B cell (primary cell): ENCODE measurements around the gene LRRC8E. TPM values are rescaled to one million over a fixed set of nuclear protein-coding genes. Genes with fewer than 3 reads are reported as not detected.
A peak's percentile ranks its signal among the peaks of the same experiment; 100 is the strongest.

Experiments used
- ATAC-seq: fragments of 200-7000 bp; cut with Tn5 transposase; one replicate; pipeline ENCODE4 v1.10.0; 2021; ENCODE audit warnings: low read depth, mild to moderate bottlenecking, moderate number of reproducible peaks, moderate library complexity
- CTCF ChIA-PET: fragments of 350-600 bp; sonication (Branson Sonifier 250); formaldehyde crosslinking; loops from one replicate; lab custom pipeline; 2021; ENCODE audit warnings: antibody characterized with exemption, inconsistent platforms; lab: Charles Lee
- POLR2A ChIA-PET: fragments of 350-600 bp; sonication (Branson Sonifier 250); formaldehyde crosslinking; loops from one replicate; lab custom pipeline; 2021; ENCODE audit warnings: antibody characterized with exemption; lab: Charles Lee
- DNase-seq: peaks from one replicate; pipeline ENCODE4 v3.0.0; 2013
- H2AFZ ChIP-seq: 2 replicates; pipeline ENCODE4 v1.6.1; 2012; ENCODE audit warnings: mild to moderate bottlenecking, low read depth, low read length; ENCODE audit not compliant: insufficient read depth, poor library complexity, severe bottlenecking
- H3K27ac ChIP-seq, 2 donors: 1 replicate in 1 of 2; 2 replicates in 1 of 2; pipeline ENCODE4 v1.5.1; 2012 to 2013; ENCODE audit warnings: low read length in 2 of 2, mild to moderate bottlenecking in 2 of 2, moderate library complexity in 1 of 2
- H3K27me3 ChIP-seq, 4 experiments: fragments of 200-600 bp in 1 of 4; sonication (generic) in 1 of 4; replicated peaks in 1 of 4; 1 replicate in 2 of 4; 2 replicates in 2 of 4; pipeline versions ENCODE4 v1.6.1 to v1.7.0; 2013 to 2016; ENCODE audit warnings: low read length in 3 of 4, mild to moderate bottlenecking in 2 of 4, mixed read lengths in 1 of 4, moderate library complexity in 1 of 4; ENCODE audit not compliant: insufficient read depth in 4 of 4, control insufficient read depth in 3 of 4; ENCODE audit errors: control extremely low read depth in 1 of 4
- H3K36me3 ChIP-seq, 2 experiments: replicated peaks in 1 of 2; 1 replicate in 1 of 2; 2 replicates in 1 of 2; pipeline versions ENCODE4 v1.6.1 to v1.7.1; 2013; ENCODE audit warnings: low read length in 1 of 2; ENCODE audit not compliant: insufficient read depth in 2 of 2, control insufficient read depth in 1 of 2; ENCODE audit errors: control extremely low read depth in 1 of 2, extremely low read depth in 1 of 2
- H3K4me1 ChIP-seq, 2 donors: fragments of 200-600 bp in 1 of 2; sonication (generic) in 1 of 2; 1 replicate in 1 of 2; 2 replicates in 1 of 2; pipeline versions ENCODE4 v1.5.1 to v1.6.1; 2013 to 2017; ENCODE audit warnings: low read length in 2 of 2; ENCODE audit not compliant: control insufficient read depth in 2 of 2, insufficient read depth in 2 of 2
- H3K4me2 ChIP-seq: replicated peaks from 2 replicates; pipeline ENCODE3; 2012; ENCODE audit warnings: mild to moderate bottlenecking, low read depth, low read length; ENCODE audit not compliant: poor library complexity, severe bottlenecking
- H3K4me3 ChIP-seq, 5 experiments: fragments of 200-600 bp in 1 of 5; sonication (generic) in 1 of 5; 1 replicate in 3 of 5; 2 replicates in 2 of 5; pipeline versions ENCODE4 v1.5.1 to v1.7.0; 2011 to 2016; ENCODE audit warnings: low read length in 4 of 5, mild to moderate bottlenecking in 4 of 5, low read depth in 2 of 5, control low read depth in 1 of 5, moderate library complexity in 1 of 5; ENCODE audit not compliant: insufficient read depth in 1 of 5; ENCODE audit errors: control extremely low read depth in 1 of 5, extremely low read depth in 1 of 5
- H3K79me2 ChIP-seq: fragments of 200-600 bp; sonication (generic); one replicate; pipeline ENCODE4 v1.6.0; 2016; ENCODE audit warnings: low read length; ENCODE audit not compliant: control insufficient read depth, insufficient read depth
- H3K9ac ChIP-seq: fragments of 200-600 bp; sonication (generic); 2 replicates; pipeline ENCODE4 v1.6.1; 2017; ENCODE audit warnings: mild to moderate bottlenecking, low read length, moderate library complexity
- H3K9me3 ChIP-seq, 3 donors: one replicate each; pipeline versions ENCODE4 v1.6.1 to v1.7.1; 2013; ENCODE audit warnings: low read length in 2 of 3; ENCODE audit not compliant: control insufficient read depth in 2 of 3, insufficient read depth in 1 of 3; ENCODE audit errors: control extremely low read depth in 1 of 3
- H4K20me1 ChIP-seq: 2 replicates; pipeline ENCODE4 v1.6.0; 2012; ENCODE audit warnings: mild to moderate bottlenecking, low read length; ENCODE audit not compliant: insufficient read depth, control insufficient read depth, poor library complexity, severe bottlenecking
- H3K27ac Mint-ChIP-seq: one replicate; pipeline ENCODE4 v1.8.0; 2021; ENCODE audit warnings: mixed read lengths
- H3K27me3 Mint-ChIP-seq: one replicate; pipeline ENCODE4 v1.8.0; 2021; ENCODE audit warnings: mixed read lengths
- H3K4me1 Mint-ChIP-seq: one replicate; pipeline ENCODE4 v1.8.0; 2021; ENCODE audit warnings: mixed read lengths
- H3K4me3 Mint-ChIP-seq: one replicate; pipeline ENCODE4 v1.8.0; 2021; ENCODE audit warnings: mixed read lengths
- H3K9me3 Mint-ChIP-seq: one replicate; pipeline ENCODE4 v1.8.0; 2022; ENCODE audit warnings: mixed read lengths; ENCODE audit not compliant: insufficient read depth
- CTCF ChIP-seq: fragments of 200-600 bp; IDR thresholded peaks from one replicate; pipeline ENCODE4 v1.8.0; 2022; ENCODE audit warnings: antibody characterized with exemption, mild to moderate bottlenecking
- EZH2 ChIP-seq: IDR thresholded peaks from 2 replicates; pipeline ENCODE4 v1.6.1; 2012; ENCODE audit warnings: borderline replicate concordance, low read depth, mild to moderate bottlenecking, moderate library complexity, low read length; ENCODE audit not compliant: insufficient read depth, poor library complexity, severe bottlenecking
- WGBS: methylation state at CpG from one replicate; pipeline ENCODE4 v1.1.5; 2013; ENCODE audit warnings: missing lambda C conversion rate; ENCODE audit not compliant: insufficient coverage; 5-methylcytosine and 5-hydroxymethylcytosine counted together
- intact Hi-C: fragments of 100-400 bp; cut with micrococcal nuclease; formaldehyde crosslinking; loops from one replicate; pipeline ENCODE4 v1.10.0; 2022
- polyA plus RNA-seq: library from polyadenylated mRNA; depleted of rRNA; stranded (reverse); fragments of >200 nt; gene quantifications from 2 replicates; pipeline ENCODE4 v1.2.3, GENCODE V29; 2012
- total RNA-seq, 2 donors: library from RNA; stranded (reverse); fragments of 120-200 nt in 1 of 2; gene quantifications; 1 replicate in 1 of 2; 2 replicates in 1 of 2; pipeline versions ENCODE4 v1.2.3 to v1.2.4, GENCODE V29; 2013 to 2022

The LRRC8E gene
- total and polyA plus RNA-seq, 2 donors (not counting 1 experiment from before 2014, with no cell fraction given), result not detected

- WGBS, result 66% methylated on average over 12 of the region's 17 CpGs
- no peak for ATAC-seq
- peak overlapping the region; percentile 95 for H3K4me3 Mint-ChIP-seq
Observed at GRCh38 chr19:7921302-7921966, 33.1 kb downstream of the LRRC8E start.

More at GRCh38 chr19:7921302-7921966, 33.1 kb downstream of the LRRC8E start:
- intact Hi-C loops, result no loop called here
- Mint-ChIP-seq H3K9me3 (no peaks in the 10 kb centered on the region), H3K27ac (peak overlapping the region; percentile 96), H3K4me1 (peaks cover 46% of the 10 kb centered on the region), H3K27me3 (peaks cover 15% of the 10 kb centered on the region)
- Histone ChIP-seq H2AFZ (peak overlapping the region; percentile 70), H3K4me1 (peaks cover 55 to 57% of the 10 kb centered on the region in 2 donors), H3K4me3 (peak overlapping the region; percentile 52 to 69 (median 63)), H3K36me3 (peaks cover 0 to 13% of the 10 kb centered on the region in 2 experiments), H3K79me2 (peaks cover 8% of the 10 kb centered on the region), H3K4me2 (peak overlapping the region; percentile 83), H3K27ac (peak overlapping the region; percentile 73 to 74), H4K20me1 (peaks cover 51% of the 10 kb centered on the region), H3K9me3 (peaks cover 0 to 21% (median 0%) of the 10 kb centered on the region in 3 donors), H3K9ac (peak overlapping the region; percentile 57), H3K27me3 (peaks cover 0 to 28% (median 16%) of the 10 kb centered on the region in 4 experiments)
- DNase-seq, result no peak
- TF ChIP-seq EZH2 (no peak), CTCF (no peak)
- ChIA-PET CTCF (interaction anchor here (1.0 to 3.8 kb wide), 7 partner anchors 8 to 353 kb away, joined by 3 to 28 read pairs (median 7); partner anchors contain the start of genes CAMSAP3, PET100 and TIMM44), POLR2A (interaction anchor here (0.6 to 2.8 kb wide), 6 partner anchors 9 to 400 kb away, joined by 3 to 29 read pairs (median 6); partner anchors contain the start of genes NDUFA7, RPS28 and TIMM44)
